ENCODE results near the gene CD300C. TPM values are rescaled to one million over a fixed set of nuclear protein-coding genes. Genes with fewer than 3 reads are reported as not detected.
"Not testable (repeated sequence)": the region's sequence is repeated elsewhere in the genome, so short reads cannot be mapped to it uniquely, and the experiment has no call there.

The CD300C gene
- total RNA-seq, 1 experiment from 2014 or later = not detected

GRCh38 chr17:74578979-74579378, 33.1 kb upstream of the CD300C start:
- intact Hi-C loops (cut with micrococcal nuclease; ENCODE audit: unreplicated experiment) = no loop called here

GRCh38 chr17:74574489-74575142, 28.7 kb upstream of the CD300C start:
- Histone ChIP-seq H3K36me3 (ENCODE audit: control insufficient read depth, insufficient read depth, low read length) (no peaks in the 10 kb centered on the region), H3K4me1 (ENCODE audit: control insufficient read depth, insufficient read depth, low read length) (peaks cover 5% of the 10 kb centered on the region; the same call in 1 of the 2 replicates), H3K27ac (ENCODE audit: low read length) (no peak overlapping the region), H3K9me3 (ENCODE audit: control insufficient read depth, insufficient read depth, low read depth, low read length) (no peaks in the 10 kb centered on the region), H3K4me3 (ENCODE audit: low read depth in 2 of 2, low read length in 2 of 2) (no peak overlapping the region), H3K27me3 (ENCODE audit: control insufficient read depth, insufficient read depth, low read length) (peaks cover 9% of the 10 kb centered on the region; the same call in 1 of the 2 replicates)
- TF ChIP-seq TCF7L2 (IDR thresholded peaks at IDR 0.05; ENCODE audit: low read depth, low read length) (no peak), SIN3A (IDR thresholded peaks at IDR 0.05; ENCODE audit: borderline replicate concordance, insufficient read depth, low read depth, low read length) (no peak), POLR2AphosphoS5 (IDR thresholded peaks at IDR 0.05; ENCODE audit: low read depth, low read length) (no peak)
- TF ChIP-seq, protein P1, sequence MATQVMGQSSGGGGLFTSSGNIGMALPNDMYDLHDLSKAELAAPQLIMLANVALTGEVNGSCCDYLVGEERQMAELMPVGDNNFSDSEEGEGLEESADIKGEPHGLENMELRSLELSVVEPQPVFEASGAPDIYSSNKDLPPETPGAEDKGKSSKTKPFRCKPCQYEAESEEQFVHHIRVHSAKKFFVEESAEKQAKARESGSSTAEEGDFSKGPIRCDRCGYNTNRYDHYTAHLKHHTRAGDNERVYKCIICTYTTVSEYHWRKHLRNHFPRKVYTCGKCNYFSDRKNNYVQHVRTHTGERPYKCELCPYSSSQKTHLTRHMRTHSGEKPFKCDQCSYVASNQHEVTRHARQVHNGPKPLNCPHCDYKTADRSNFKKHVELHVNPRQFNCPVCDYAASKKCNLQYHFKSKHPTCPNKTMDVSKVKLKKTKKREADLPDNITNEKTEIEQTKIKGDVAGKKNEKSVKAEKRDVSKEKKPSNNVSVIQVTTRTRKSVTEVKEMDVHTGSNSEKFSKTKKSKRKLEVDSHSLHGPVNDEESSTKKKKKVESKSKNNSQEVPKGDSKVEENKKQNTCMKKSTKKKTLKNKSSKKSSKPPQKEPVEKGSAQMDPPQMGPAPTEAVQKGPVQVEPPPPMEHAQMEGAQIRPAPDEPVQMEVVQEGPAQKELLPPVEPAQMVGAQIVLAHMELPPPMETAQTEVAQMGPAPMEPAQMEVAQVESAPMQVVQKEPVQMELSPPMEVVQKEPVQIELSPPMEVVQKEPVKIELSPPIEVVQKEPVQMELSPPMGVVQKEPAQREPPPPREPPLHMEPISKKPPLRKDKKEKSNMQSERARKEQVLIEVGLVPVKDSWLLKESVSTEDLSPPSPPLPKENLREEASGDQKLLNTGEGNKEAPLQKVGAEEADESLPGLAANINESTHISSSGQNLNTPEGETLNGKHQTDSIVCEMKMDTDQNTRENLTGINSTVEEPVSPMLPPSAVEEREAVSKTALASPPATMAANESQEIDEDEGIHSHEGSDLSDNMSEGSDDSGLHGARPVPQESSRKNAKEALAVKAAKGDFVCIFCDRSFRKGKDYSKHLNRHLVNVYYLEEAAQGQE (IDR thresholded peaks at IDR 0.05; ENCODE audit: insufficient read depth in 1 of 2, low read depth in 2 of 2, low read length in 1 of 2) = no peak
- TF ChIP-seq, protein P2, sequence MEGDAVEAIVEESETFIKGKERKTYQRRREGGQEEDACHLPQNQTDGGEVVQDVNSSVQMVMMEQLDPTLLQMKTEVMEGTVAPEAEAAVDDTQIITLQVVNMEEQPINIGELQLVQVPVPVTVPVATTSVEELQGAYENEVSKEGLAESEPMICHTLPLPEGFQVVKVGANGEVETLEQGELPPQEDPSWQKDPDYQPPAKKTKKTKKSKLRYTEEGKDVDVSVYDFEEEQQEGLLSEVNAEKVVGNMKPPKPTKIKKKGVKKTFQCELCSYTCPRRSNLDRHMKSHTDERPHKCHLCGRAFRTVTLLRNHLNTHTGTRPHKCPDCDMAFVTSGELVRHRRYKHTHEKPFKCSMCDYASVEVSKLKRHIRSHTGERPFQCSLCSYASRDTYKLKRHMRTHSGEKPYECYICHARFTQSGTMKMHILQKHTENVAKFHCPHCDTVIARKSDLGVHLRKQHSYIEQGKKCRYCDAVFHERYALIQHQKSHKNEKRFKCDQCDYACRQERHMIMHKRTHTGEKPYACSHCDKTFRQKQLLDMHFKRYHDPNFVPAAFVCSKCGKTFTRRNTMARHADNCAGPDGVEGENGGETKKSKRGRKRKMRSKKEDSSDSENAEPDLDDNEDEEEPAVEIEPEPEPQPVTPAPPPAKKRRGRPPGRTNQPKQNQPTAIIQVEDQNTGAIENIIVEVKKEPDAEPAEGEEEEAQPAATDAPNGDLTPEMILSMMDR (IDR thresholded peaks at IDR 0.05) = no peak
- CTCF ChIA-PET = no interaction called here
- POLR2A ChIA-PET = no interaction called here
- BruUV-seq (replicated peaks) = no TSS peak
- ATAC-seq = no peak
- intact Hi-C loops (cut with micrococcal nuclease; ENCODE audit: unreplicated experiment) = no loop called here
- DNase-seq (ENCODE audit: low read depth, low spot score) = no peak
- in situ Hi-C loops (cut with HindIII; ENCODE audit: low pct_unique_long_range_greater_than_20kb, low sequenced_read_pairs) = no loop called here

More at GRCh38 chr17:74578979-74579378, 33.1 kb upstream of the CD300C start:
- POLR2A ChIA-PET = no interaction called here
- DNase-seq (ENCODE audit: low read depth, low spot score) (no peak), ATAC-seq (no peak)
- in situ Hi-C loops (cut with HindIII; ENCODE audit: low pct_unique_long_range_greater_than_20kb, low sequenced_read_pairs) = no loop called here
- H3K4me3 ChIP-seq (ENCODE audit: low read depth in 2 of 2, low read length in 2 of 2) = no peak overlapping the region
- no TSS peak for BruUV-seq (replicated peaks)
- CTCF ChIA-PET = no interaction called here
- H3K4me1 ChIP-seq (ENCODE audit: control insufficient read depth, insufficient read depth, low read length) = no peaks in the 10 kb centered on the region
- H3K9me3 ChIP-seq (ENCODE audit: control insufficient read depth, insufficient read depth, low read depth, low read length) = no peaks in the 10 kb centered on the region
- TF ChIP-seq TCF7L2 (IDR thresholded peaks at IDR 0.05; ENCODE audit: low read depth, low read length) = no peak
- TF ChIP-seq, protein P2 (IDR thresholded peaks at IDR 0.05) = no peak
- TF ChIP-seq SIN3A (IDR thresholded peaks at IDR 0.05; ENCODE audit: borderline replicate concordance, insufficient read depth, low read depth, low read length) = no peak
- TF ChIP-seq, protein P1 (IDR thresholded peaks at IDR 0.05; ENCODE audit: insufficient read depth in 1 of 2, low read depth in 2 of 2, low read length in 1 of 2) = no peak
- TF ChIP-seq POLR2AphosphoS5 (IDR thresholded peaks at IDR 0.05; ENCODE audit: low read depth, low read length) = no peak
- no peak overlapping the region for H3K27ac ChIP-seq (ENCODE audit: low read length)
- H3K27me3 ChIP-seq (ENCODE audit: control insufficient read depth, insufficient read depth, low read length) = peaks cover 9% of the 10 kb centered on the region; the same call in 1 of the 2 replicates
- H3K36me3 ChIP-seq (ENCODE audit: control insufficient read depth, insufficient read depth, low read length) = no peaks in the 10 kb centered on the region

- peaks cover 11% of the 10 kb centered on the region; the same call in 1 of the 2 replicates for H3K4me1 ChIP-seq (ENCODE audit: control insufficient read depth, insufficient read depth, low read length)
- H3K27me3 ChIP-seq (ENCODE audit: control insufficient read depth, insufficient read depth, low read length); H3K36me3 ChIP-seq (ENCODE audit: control insufficient read depth, insufficient read depth, low read length); H3K27ac ChIP-seq (ENCODE audit: low read length); H3K9me3 ChIP-seq (ENCODE audit: control insufficient read depth, insufficient read depth, low read depth, low read length); intact Hi-C loops (cut with micrococcal nuclease; ENCODE audit: unreplicated experiment); CTCF ChIA-PET; ATAC-seq; DNase-seq (ENCODE audit: low read depth, low spot score); in situ Hi-C loops (cut with HindIII; ENCODE audit: low pct_unique_long_range_greater_than_20kb, low sequenced_read_pairs); BruUV-seq (replicated peaks); H3K4me3 ChIP-seq (ENCODE audit: low read depth in 2 of 2, low read length in 2 of 2); POLR2A ChIA-PET: not testable (repeated sequence)
These were observed 27.7 kb upstream of the CD300C start for GRCh38 chr17:74573635-74574034.
